ENCODE results near the gene UBE2I. TPM values are rescaled to one million over a fixed set of nuclear protein-coding genes. Genes with fewer than 3 reads are reported as not detected.

UBE2I gene
- total RNA-seq, 1 donor from 2014 or later = 143 TPM

DNA sequence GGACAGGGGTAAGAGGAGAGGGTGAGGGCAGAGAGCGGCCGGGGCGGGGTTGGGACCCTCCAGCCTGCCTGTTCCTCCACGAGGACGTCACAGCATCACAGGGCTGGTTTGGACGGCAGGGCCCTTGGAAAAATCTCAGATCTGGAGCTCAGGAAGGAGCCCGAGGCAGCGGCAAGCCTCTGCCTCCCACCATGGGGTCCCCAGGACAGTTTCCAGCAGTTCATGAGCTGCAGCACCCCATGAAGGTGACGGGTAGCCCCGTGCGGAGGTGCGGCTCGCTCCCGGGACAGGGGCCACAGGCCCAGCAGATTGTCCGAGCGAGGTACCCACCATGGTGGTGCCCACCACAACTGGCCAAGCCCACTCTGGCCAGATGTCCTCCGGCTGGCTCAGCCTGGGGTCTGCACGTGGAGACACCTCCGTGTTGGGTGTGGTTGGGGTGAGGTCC lies 32.3 kb upstream of the UBE2I start:
- peaks cover 3% of the 10 kb centered on the region for H3K36me3 Mint-ChIP-seq (ENCODE audit: low read depth, unreplicated experiment)

DNA sequence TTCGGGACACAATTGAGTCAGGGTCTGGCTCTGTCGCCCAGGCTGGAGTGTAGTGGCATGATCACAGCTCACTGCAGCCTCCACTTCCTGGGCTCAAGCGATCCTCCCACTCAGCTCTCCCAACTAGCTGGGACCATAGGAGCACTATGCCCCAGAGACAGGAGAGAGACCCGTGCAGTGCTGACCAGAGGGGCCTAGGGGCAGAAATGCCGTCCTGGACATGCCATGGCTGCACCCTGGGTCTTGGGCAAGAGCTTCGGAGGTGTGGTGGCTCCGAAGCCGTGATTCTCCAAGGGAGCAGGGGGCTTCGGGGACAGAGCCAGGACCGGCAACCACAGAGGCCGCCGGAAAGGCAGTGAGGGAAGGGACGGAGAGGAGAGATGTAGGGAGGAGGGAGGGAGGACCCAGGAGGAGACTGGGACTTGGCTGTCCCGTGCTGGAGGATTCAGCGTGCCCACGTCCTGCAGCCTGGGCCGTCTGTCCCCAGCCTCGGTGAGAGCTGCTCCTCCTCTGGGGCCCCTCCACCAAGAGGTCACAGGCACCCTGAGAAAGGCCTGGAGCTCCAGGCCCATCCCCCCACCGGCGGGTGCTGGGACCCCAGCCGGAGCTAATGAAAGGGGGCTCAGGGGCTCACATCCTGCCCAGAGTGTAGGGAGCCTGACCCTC lies 31.7 kb upstream of the UBE2I start:
- H3K27ac Mint-ChIP-seq (ENCODE audit: unreplicated experiment) = no peak overlapping the region
- no peak overlapping the region for H3K27ac ChIP-seq (ENCODE audit: low read depth, low read length)
- H3K27me3 ChIP-seq (ENCODE audit: insufficient read depth, low read length) = peaks cover 9% of the 10 kb centered on the region
- H3K4me3 ChIP-seq (ENCODE audit: insufficient read depth, low read depth, low read length) = no peak overlapping the region
- H3K27me3 Mint-ChIP-seq (ENCODE audit: low read depth, unreplicated experiment) = peaks cover 36% of the 10 kb centered on the region
- peaks cover 3% of the 10 kb centered on the region for H3K9me3 Mint-ChIP-seq (ENCODE audit: unreplicated experiment)
- FAIRE-seq = no peak
- peaks cover 3% of the 10 kb centered on the region for H3K36me3 Mint-ChIP-seq (ENCODE audit: low read depth, unreplicated experiment)
- no peaks in the 10 kb centered on the region for H3K4me1 ChIP-seq (ENCODE audit: insufficient read depth, low read length)
- H3K79me2 ChIP-seq (ENCODE audit: insufficient read depth, low read length) = no peaks in the 10 kb centered on the region
- no peak overlapping the region for H3K4me3 Mint-ChIP-seq (ENCODE audit: unreplicated experiment)
- no peaks in the 10 kb centered on the region for H3K9me3 ChIP-seq (ENCODE audit: insufficient read depth, low read depth, low read length)
- no peaks in the 10 kb centered on the region for H3K4me1 Mint-ChIP-seq (ENCODE audit: low read depth, unreplicated experiment)
- H3K4me2 ChIP-seq (ENCODE audit: low read length) = no peak overlapping the region
- no peaks in the 10 kb centered on the region for H3K36me3 ChIP-seq (ENCODE audit: insufficient read depth, low read length)
- no peak for TF ChIP-seq EZH2 (IDR thresholded peaks at IDR 0.05; ENCODE audit: insufficient read depth, low read length)
- TF ChIP-seq, protein P1, sequence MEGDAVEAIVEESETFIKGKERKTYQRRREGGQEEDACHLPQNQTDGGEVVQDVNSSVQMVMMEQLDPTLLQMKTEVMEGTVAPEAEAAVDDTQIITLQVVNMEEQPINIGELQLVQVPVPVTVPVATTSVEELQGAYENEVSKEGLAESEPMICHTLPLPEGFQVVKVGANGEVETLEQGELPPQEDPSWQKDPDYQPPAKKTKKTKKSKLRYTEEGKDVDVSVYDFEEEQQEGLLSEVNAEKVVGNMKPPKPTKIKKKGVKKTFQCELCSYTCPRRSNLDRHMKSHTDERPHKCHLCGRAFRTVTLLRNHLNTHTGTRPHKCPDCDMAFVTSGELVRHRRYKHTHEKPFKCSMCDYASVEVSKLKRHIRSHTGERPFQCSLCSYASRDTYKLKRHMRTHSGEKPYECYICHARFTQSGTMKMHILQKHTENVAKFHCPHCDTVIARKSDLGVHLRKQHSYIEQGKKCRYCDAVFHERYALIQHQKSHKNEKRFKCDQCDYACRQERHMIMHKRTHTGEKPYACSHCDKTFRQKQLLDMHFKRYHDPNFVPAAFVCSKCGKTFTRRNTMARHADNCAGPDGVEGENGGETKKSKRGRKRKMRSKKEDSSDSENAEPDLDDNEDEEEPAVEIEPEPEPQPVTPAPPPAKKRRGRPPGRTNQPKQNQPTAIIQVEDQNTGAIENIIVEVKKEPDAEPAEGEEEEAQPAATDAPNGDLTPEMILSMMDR (IDR thresholded peaks at IDR 0.05; ENCODE audit: insufficient read depth, low read depth, low read length) = no peak
- no peaks in the 10 kb centered on the region for H4K20me1 ChIP-seq (ENCODE audit: insufficient read depth, low read length)
- no peak overlapping the region for H2AFZ ChIP-seq (ENCODE audit: low read depth, low read length)
- H3K9ac ChIP-seq (ENCODE audit: low read length) = no peak overlapping the region
- DNase-seq (ENCODE audit: low read depth) = no peak

More for the DNA sequence above, 32.3 kb upstream of the UBE2I start:
- DNase-seq (ENCODE audit: low read depth) = no peak
- no peaks in the 10 kb centered on the region for H3K36me3 ChIP-seq (ENCODE audit: insufficient read depth, low read length)
- H3K4me3 Mint-ChIP-seq (ENCODE audit: unreplicated experiment) = no peak overlapping the region
- no peak overlapping the region for H3K9ac ChIP-seq (ENCODE audit: low read length)
- peaks cover 9% of the 10 kb centered on the region for H3K27me3 ChIP-seq (ENCODE audit: insufficient read depth, low read length)
- no peak overlapping the region for H3K4me2 ChIP-seq (ENCODE audit: low read length)
- H3K27ac Mint-ChIP-seq (ENCODE audit: unreplicated experiment) = no peak overlapping the region
- FAIRE-seq = no peak
- no peaks in the 10 kb centered on the region for H3K79me2 ChIP-seq (ENCODE audit: insufficient read depth, low read length)
- H2AFZ ChIP-seq (ENCODE audit: low read depth, low read length) = no peak overlapping the region
- H3K27ac ChIP-seq (ENCODE audit: low read depth, low read length) = no peak overlapping the region
- no peak overlapping the region for H3K4me3 ChIP-seq (ENCODE audit: insufficient read depth, low read depth, low read length)
- TF ChIP-seq, protein P1 (IDR thresholded peaks at IDR 0.05; ENCODE audit: insufficient read depth, low read depth, low read length) = no peak
- no peak for TF ChIP-seq EZH2 (IDR thresholded peaks at IDR 0.05; ENCODE audit: insufficient read depth, low read length)
- no peaks in the 10 kb centered on the region for H3K4me1 ChIP-seq (ENCODE audit: insufficient read depth, low read length)
- peaks cover 3% of the 10 kb centered on the region for H3K9me3 Mint-ChIP-seq (ENCODE audit: unreplicated experiment)
- H3K9me3 ChIP-seq (ENCODE audit: insufficient read depth, low read depth, low read length) = no peaks in the 10 kb centered on the region
- H4K20me1 ChIP-seq (ENCODE audit: insufficient read depth, low read length) = no peaks in the 10 kb centered on the region
- H3K27me3 Mint-ChIP-seq (ENCODE audit: low read depth, unreplicated experiment) = peaks cover 38% of the 10 kb centered on the region
- no peaks in the 10 kb centered on the region for H3K4me1 Mint-ChIP-seq (ENCODE audit: low read depth, unreplicated experiment)

DNA sequence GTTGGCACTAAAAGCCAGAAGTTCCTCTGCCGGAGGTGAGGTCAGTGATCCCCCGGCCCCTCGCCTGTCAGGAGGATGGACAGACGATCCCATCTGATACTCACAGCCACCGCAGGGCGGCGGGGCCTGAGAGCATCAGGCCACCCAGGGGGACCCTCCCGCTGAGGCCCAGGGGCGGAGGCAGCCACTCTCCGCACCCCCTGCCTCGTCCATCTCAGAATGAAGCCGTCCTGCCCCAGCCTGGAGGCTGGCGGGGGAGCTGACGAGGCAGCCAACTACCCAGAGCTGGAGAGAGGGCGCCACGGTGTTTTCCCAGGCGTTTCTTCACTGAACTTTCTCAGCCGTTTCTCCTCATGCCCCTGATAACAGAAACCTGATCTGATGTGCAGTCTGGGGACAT lies 31.0 kb upstream of the UBE2I start:
- FAIRE-seq (no peak), DNase-seq (ENCODE audit: low read depth) (no peak)
- Mint-ChIP-seq H3K27me3 (ENCODE audit: low read depth, unreplicated experiment) (peaks cover 34% of the 10 kb centered on the region), H3K4me3 (ENCODE audit: unreplicated experiment) (no peak overlapping the region), H3K9me3 (ENCODE audit: unreplicated experiment) (peaks cover 3% of the 10 kb centered on the region), H3K4me1 (ENCODE audit: low read depth, unreplicated experiment) (no peaks in the 10 kb centered on the region), H3K27ac (ENCODE audit: unreplicated experiment) (no peak overlapping the region), H3K36me3 (ENCODE audit: low read depth, unreplicated experiment) (peaks cover 3% of the 10 kb centered on the region)
- H3K4me3 ChIP-seq (ENCODE audit: insufficient read depth, low read depth, low read length) = no peak overlapping the region
- TF ChIP-seq, protein P1 (IDR thresholded peaks at IDR 0.05; ENCODE audit: insufficient read depth, low read depth, low read length) = no peak
- no peak for TF ChIP-seq EZH2 (IDR thresholded peaks at IDR 0.05; ENCODE audit: insufficient read depth, low read length)
- H3K9me3 ChIP-seq (ENCODE audit: insufficient read depth, low read depth, low read length) = no peaks in the 10 kb centered on the region
- H4K20me1 ChIP-seq (ENCODE audit: insufficient read depth, low read length) = no peaks in the 10 kb centered on the region
- H2AFZ ChIP-seq (ENCODE audit: low read depth, low read length) = no peak overlapping the region
- no peaks in the 10 kb centered on the region for H3K79me2 ChIP-seq (ENCODE audit: insufficient read depth, low read length)
- H3K9ac ChIP-seq (ENCODE audit: low read length) = no peak overlapping the region
- peaks cover 7% of the 10 kb centered on the region for H3K27me3 ChIP-seq (ENCODE audit: insufficient read depth, low read length)
- H3K4me1 ChIP-seq (ENCODE audit: insufficient read depth, low read length) = no peaks in the 10 kb centered on the region
- H3K27ac ChIP-seq (ENCODE audit: low read depth, low read length) = no peak overlapping the region
- no peak overlapping the region for H3K4me2 ChIP-seq (ENCODE audit: low read length)
- H3K36me3 ChIP-seq (ENCODE audit: insufficient read depth, low read length) = no peaks in the 10 kb centered on the region
